Ascending aorta (tissue), 2 donors: ENCODE measurements around the gene B3GLCT. TPM values are rescaled to one million over a fixed set of nuclear protein-coding genes. Genes with fewer than 3 reads are reported as not detected.

ENCODE experiments used
- DNase-seq, 2 donors: peaks; one replicate each; pipeline ENCODE4 v3.0.0-alpha.2; 2019; ENCODE audit warnings: low spot score in 2 of 2
- H3K27ac ChIP-seq, 2 donors: fragments of 200-600 bp; sonication (generic); one replicate each; pipeline ENCODE4 v1.5.1; 2016 to 2017; ENCODE audit warnings: mild to moderate bottlenecking in 1 of 2
- H3K27me3 ChIP-seq: fragments of 200-600 bp; sonication (generic); one replicate; pipeline ENCODE4 v1.5.1; 2017
- H3K36me3 ChIP-seq, 2 donors: fragments of 200-600 bp; sonication (generic); one replicate each; pipeline ENCODE4 v1.5.1; 2016
- H3K4me1 ChIP-seq, 2 donors: fragments of 200-600 bp; sonication (generic); one replicate each; pipeline ENCODE4 v1.5.1; 2016 to 2017; ENCODE audit warnings: mild to moderate bottlenecking in 1 of 2
- H3K4me3 ChIP-seq, 2 donors: fragments of 200-600 bp; sonication (generic); one replicate each; pipeline ENCODE4 v1.5.1; 2016 to 2017; ENCODE audit warnings: mild to moderate bottlenecking in 1 of 2
- H3K9me3 ChIP-seq, 2 donors: fragments of 200-600 bp; sonication (generic); one replicate each; pipeline ENCODE4 v1.5.1; 2016
- intact Hi-C: fragments of 100-400 bp; cut with DNase I; formaldehyde crosslinking; loops from one replicate; pipeline ENCODE4 v1.15.1; 2023
- total RNA-seq: library from RNA; depleted of rRNA; stranded (reverse); fragments of >200 nt; gene quantifications from one replicate; pipeline ENCODE4 v1.1.0, GENCODE V29; 2016
- TF ChIP-seq, protein P1 (sequence below), 3 experiments: fragments of 200-600 bp in 2 of 3; fragments of 450-650 bp in 1 of 3; sonication (generic) in 2 of 3; IDR thresholded peaks; one replicate each; pipeline ENCODE4 v1.5.1; 2016 to 2019; ENCODE audit warnings: antibody characterized with exemption in 3 of 3, mild to moderate bottlenecking in 1 of 3, moderate library complexity in 1 of 3

The B3GLCT gene
- total RNA-seq, 1 donor from 2014 or later, result 8.8 TPM

- H3K9me3 ChIP-seq, result no peaks in the 10 kb centered on the region
- no peaks in the 10 kb centered on the region for H3K27me3 ChIP-seq
- TF ChIP-seq, protein P1, sequence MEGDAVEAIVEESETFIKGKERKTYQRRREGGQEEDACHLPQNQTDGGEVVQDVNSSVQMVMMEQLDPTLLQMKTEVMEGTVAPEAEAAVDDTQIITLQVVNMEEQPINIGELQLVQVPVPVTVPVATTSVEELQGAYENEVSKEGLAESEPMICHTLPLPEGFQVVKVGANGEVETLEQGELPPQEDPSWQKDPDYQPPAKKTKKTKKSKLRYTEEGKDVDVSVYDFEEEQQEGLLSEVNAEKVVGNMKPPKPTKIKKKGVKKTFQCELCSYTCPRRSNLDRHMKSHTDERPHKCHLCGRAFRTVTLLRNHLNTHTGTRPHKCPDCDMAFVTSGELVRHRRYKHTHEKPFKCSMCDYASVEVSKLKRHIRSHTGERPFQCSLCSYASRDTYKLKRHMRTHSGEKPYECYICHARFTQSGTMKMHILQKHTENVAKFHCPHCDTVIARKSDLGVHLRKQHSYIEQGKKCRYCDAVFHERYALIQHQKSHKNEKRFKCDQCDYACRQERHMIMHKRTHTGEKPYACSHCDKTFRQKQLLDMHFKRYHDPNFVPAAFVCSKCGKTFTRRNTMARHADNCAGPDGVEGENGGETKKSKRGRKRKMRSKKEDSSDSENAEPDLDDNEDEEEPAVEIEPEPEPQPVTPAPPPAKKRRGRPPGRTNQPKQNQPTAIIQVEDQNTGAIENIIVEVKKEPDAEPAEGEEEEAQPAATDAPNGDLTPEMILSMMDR (IDR thresholded peaks at IDR 0.05), result no peak
- DNase-seq, result no peak
- H3K36me3 ChIP-seq, result peaks cover 17 to 27% of the 10 kb centered on the region in 2 donors
- no peaks in the 10 kb centered on the region for H3K4me1 ChIP-seq
- intact Hi-C loops, result no loop called here
- no peak overlapping the region for H3K27ac ChIP-seq
- H3K4me3 ChIP-seq, result no peak overlapping the region
Measured at GRCh38 chr13:31276421-31276820, 76.6 kb downstream of the B3GLCT start.

DNA sequence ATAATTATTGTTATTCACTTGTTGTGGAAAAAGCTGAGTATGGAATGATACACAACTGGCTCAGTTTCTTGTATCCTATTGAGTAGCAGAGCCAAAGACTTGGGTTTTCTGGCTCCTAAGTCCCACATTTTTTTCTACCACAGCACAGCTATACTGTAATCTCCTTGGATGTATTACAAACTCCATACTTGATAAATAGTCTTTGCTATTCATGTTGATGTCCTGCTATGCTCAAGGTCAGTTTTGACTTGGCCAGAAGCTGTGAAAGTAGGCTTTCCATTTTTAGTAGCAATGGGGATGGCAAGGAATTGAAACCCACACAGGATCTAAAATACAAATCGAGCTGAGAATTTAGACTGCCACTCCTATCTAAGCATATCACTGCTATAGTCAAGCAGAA is 79.1 kb downstream of the B3GLCT start:
- Histone ChIP-seq H3K27ac (no peak overlapping the region), H3K27me3 (no peaks in the 10 kb centered on the region)

GRCh38 chr13:31282741-31283455 is 83.1 kb downstream of the B3GLCT start:
- TF ChIP-seq, protein P1 (IDR thresholded peaks at IDR 0.05), result no peak
- Histone ChIP-seq H3K27ac (no peak overlapping the region), H3K27me3 (no peaks in the 10 kb centered on the region), H3K4me1 (no peaks in the 10 kb centered on the region), H3K9me3 (no peaks in the 10 kb centered on the region), H3K4me3 (no peak overlapping the region), H3K36me3 (peaks cover 0 to 14% of the 10 kb centered on the region in 2 donors)
- DNase-seq, result no peak
- intact Hi-C loops, result no loop called here

More for the DNA sequence above, 79.1 kb downstream of the B3GLCT start:
- TF ChIP-seq, protein P1 (IDR thresholded peaks at IDR 0.05), result no peak
- Histone ChIP-seq H3K4me3 (no peak overlapping the region), H3K36me3 (peaks cover 17 to 27% of the 10 kb centered on the region in 2 donors), H3K9me3 (no peaks in the 10 kb centered on the region), H3K4me1 (no peaks in the 10 kb centered on the region)
- intact Hi-C loops, result no loop called here
- no peak for DNase-seq

GRCh38 chr13:31286930-31287329 is 87.2 kb downstream of the B3GLCT start:
- no peak overlapping the region for H3K27ac ChIP-seq
- peaks cover 0 to 37% of the 10 kb centered on the region in 2 donors for H3K36me3 ChIP-seq
- no peak overlapping the region for H3K4me3 ChIP-seq
- peaks cover 10 to 24% of the 10 kb centered on the region in 2 donors for H3K9me3 ChIP-seq
- H3K4me1 ChIP-seq, result no peaks in the 10 kb centered on the region
- H3K27me3 ChIP-seq, result no peaks in the 10 kb centered on the region
- no peak for DNase-seq
- intact Hi-C loops, result no loop called here
- TF ChIP-seq, protein P1 (IDR thresholded peaks at IDR 0.05), result no peak

DNA sequence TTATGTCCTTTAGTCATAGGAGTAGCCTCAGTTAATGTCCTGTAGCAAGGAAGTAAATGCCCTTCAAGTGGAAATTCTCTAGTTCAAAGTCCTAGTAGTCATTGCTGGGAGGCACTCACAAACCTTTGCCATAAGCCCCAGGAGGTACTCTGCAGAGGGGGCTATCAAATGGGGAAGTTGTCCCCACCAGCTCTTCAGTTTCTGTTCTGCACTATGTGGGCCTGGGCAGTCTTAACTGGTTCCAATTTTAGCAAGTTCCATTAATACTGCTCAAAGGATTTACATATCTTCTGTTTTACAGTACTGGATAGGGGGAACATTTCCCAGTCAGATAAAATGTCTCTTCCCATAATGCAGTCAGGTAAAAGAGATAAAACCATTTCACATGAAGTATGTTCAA is 101.3 kb downstream of the B3GLCT start:
- Histone ChIP-seq H3K27ac (no peak overlapping the region), H3K9me3 (no peaks in the 10 kb centered on the region), H3K4me1 (no peaks in the 10 kb centered on the region), H3K36me3 (peaks cover 3 to 32% of the 10 kb centered on the region in 2 donors), H3K4me3 (no peak overlapping the region), H3K27me3 (no peaks in the 10 kb centered on the region)
- no peak for DNase-seq
- intact Hi-C loops, result no loop called here
- TF ChIP-seq, protein P1 (IDR thresholded peaks at IDR 0.05), result no peak
